ENCODE measurements around the gene ACYP2.

Gene ACYP2

DNA sequence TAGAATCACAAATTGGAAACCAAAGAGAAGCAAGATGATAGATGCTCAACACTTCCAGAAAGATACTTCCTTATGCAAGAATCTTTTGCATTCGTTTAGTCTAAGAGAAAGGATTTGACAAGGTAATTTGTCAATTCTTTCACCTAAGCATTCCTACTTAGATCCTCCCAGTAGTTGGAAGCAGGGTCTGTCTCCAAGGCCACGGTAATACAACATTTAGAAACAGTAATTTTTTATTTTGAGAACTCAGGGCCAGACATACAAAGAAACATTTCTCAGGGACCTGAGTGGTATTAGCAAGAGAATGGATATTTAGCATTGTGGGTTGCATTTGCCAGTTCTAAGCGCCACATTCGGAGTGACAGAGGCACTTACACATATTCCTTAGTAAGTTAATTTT lies 68.6 kb downstream of the ACYP2 start:
- H3K4me3 Mint-ChIP-seq, result no peak overlapping the region
- H3K4me1 Mint-ChIP-seq, result no peaks in the 10 kb centered on the region
- H3K9me3 Mint-ChIP-seq, result no peaks in the 10 kb centered on the region
- no peaks in the 10 kb centered on the region for H3K36me3 Mint-ChIP-seq (ENCODE audit: low read depth)
- H3K27me3 Mint-ChIP-seq (ENCODE audit: low read depth), result no peaks in the 10 kb centered on the region
- TF ChIP-seq, protein P1, sequence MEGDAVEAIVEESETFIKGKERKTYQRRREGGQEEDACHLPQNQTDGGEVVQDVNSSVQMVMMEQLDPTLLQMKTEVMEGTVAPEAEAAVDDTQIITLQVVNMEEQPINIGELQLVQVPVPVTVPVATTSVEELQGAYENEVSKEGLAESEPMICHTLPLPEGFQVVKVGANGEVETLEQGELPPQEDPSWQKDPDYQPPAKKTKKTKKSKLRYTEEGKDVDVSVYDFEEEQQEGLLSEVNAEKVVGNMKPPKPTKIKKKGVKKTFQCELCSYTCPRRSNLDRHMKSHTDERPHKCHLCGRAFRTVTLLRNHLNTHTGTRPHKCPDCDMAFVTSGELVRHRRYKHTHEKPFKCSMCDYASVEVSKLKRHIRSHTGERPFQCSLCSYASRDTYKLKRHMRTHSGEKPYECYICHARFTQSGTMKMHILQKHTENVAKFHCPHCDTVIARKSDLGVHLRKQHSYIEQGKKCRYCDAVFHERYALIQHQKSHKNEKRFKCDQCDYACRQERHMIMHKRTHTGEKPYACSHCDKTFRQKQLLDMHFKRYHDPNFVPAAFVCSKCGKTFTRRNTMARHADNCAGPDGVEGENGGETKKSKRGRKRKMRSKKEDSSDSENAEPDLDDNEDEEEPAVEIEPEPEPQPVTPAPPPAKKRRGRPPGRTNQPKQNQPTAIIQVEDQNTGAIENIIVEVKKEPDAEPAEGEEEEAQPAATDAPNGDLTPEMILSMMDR (IDR thresholded peaks at IDR 0.05; ENCODE audit: unreplicated experiment in 3 of 3), result no peak
- no peak overlapping the region for H3K27ac Mint-ChIP-seq

DNA sequence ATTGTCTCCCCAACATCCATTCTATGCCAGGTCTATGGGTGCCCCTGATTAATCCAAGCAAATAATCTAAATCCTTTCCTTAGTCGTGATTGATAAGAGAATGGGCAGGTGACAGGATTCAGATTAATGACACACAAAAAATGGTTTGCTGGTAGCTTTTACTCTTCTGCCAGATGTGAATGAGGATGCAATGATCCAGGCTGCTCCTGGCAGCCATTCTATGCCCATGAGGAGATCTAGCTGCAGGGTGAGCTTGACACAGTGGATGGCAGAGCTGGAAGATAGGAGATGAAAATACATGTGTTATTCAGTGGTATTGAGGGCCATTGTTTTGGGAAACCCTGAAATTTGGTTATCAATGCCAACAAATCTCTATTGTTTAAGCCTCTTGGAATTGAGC lies 69.7 kb downstream of the ACYP2 start:
- Mint-ChIP-seq H3K27ac (no peak overlapping the region), H3K4me1 (no peaks in the 10 kb centered on the region), H3K9me3 (no peaks in the 10 kb centered on the region), H3K4me3 (no peak overlapping the region), H3K27me3 (ENCODE audit: low read depth) (no peaks in the 10 kb centered on the region), H3K36me3 (ENCODE audit: low read depth) (no peaks in the 10 kb centered on the region)
- TF ChIP-seq, protein P1 (IDR thresholded peaks at IDR 0.05; ENCODE audit: unreplicated experiment in 3 of 3), result no peak

DNA sequence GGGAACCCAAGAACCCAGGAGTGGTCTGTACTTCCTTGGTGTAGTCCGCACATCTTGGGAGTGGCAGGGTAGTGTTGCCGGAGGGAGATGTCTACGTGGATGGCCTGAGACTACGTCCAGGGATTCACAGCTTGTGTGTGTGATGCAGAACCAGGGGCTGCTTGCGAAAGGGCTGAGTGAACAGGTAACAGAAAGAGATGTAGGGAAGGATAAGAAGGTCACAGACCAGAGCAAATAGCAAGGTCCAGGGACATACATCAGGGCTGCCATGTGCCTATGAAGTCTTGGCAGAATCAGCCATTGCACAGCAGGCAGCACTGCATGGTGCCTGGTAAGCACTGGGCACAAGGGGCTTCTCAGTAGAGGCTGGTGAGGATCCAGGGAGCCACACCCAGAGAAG lies 71.9 kb downstream of the ACYP2 start:
- Mint-ChIP-seq H3K27ac (no peak overlapping the region), H3K36me3 (ENCODE audit: low read depth) (no peaks in the 10 kb centered on the region), H3K9me3 (no peaks in the 10 kb centered on the region), H3K4me1 (no peaks in the 10 kb centered on the region), H3K4me3 (no peak overlapping the region), H3K27me3 (ENCODE audit: low read depth) (no peaks in the 10 kb centered on the region)
- TF ChIP-seq, protein P1 (IDR thresholded peaks at IDR 0.05; ENCODE audit: unreplicated experiment in 3 of 3), result no peak

DNA sequence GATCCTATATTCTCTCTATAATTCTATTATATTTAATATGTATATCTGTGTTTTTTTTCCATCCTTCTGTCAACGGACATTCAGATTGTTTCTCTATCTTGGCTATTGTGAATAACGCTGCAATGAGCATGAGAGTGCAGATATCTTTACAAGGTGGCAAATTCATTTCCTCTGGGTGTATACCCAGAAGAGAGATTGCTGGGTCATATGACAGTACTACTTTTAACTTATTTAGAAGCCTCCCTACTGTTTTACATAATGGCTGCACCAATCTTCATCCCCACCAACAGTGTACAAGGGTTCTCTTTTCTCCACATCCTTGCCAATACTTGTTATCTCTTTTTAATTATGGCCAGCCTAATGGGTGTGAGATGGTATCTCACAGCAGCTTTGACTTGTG lies 74.1 kb downstream of the ACYP2 start:
- no peaks in the 10 kb centered on the region for H3K4me1 Mint-ChIP-seq
- no peak overlapping the region for H3K27ac Mint-ChIP-seq
- TF ChIP-seq, protein P1 (IDR thresholded peaks at IDR 0.05; ENCODE audit: unreplicated experiment in 3 of 3), result no peak
- H3K4me3 Mint-ChIP-seq, result no peak overlapping the region
- no peaks in the 10 kb centered on the region for H3K9me3 Mint-ChIP-seq
- no peaks in the 10 kb centered on the region for H3K36me3 Mint-ChIP-seq (ENCODE audit: low read depth)
- H3K27me3 Mint-ChIP-seq (ENCODE audit: low read depth), result no peaks in the 10 kb centered on the region

DNA sequence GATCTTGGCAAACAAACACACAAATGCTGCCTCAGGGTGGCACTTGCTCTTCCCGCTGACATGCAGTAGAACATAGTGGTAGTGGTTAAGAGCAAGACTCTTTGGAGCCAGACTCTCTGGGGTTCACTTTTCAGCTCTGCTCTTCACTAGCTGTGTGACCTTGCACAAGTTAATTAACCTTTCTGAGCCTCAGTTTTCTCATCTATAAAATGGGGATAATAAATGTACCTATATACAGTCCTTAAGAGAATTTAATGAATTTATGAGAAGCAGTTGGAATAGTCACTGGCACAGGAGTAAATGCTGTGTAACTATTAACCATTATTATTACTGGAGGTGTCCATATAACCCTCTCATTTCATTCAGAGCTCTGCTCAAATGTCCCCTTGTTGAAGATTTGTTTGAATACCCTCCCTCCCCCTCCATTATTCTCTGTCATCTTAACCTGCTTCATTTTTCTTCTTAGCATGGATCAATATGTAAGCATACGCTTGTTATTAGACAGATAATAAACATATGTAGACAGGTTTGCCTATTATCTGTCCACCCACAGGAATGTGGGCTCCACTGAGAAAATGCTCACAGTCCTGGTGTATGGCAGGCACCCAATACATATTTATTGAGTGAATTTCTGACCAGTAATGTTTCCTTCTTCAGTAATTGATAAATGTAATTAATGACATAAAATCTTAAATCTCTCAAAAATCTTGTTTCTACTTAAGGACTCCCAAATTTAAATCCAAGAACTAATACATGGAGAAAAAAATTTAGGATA lies 76.1 kb downstream of the ACYP2 start:
- no peaks in the 10 kb centered on the region for H3K36me3 Mint-ChIP-seq (ENCODE audit: low read depth)
- H3K9me3 Mint-ChIP-seq, result no peaks in the 10 kb centered on the region
- no peak overlapping the region for H3K4me3 Mint-ChIP-seq
- no peaks in the 10 kb centered on the region for H3K4me1 Mint-ChIP-seq
- no peak overlapping the region for H3K27ac Mint-ChIP-seq
- no peaks in the 10 kb centered on the region for H3K27me3 Mint-ChIP-seq (ENCODE audit: low read depth)
- TF ChIP-seq, protein P1 (IDR thresholded peaks at IDR 0.05; ENCODE audit: unreplicated experiment in 3 of 3), result no peak

All from nephron (organoid).